Measurements from ENCODE around the gene KRT1. TPM values are rescaled to one million over a fixed set of nuclear protein-coding genes. Genes with fewer than 3 reads are reported as not detected.

Gene KRT1
- polyA plus RNA-seq, 1 donor from 2014 or later = not detected

DNA sequence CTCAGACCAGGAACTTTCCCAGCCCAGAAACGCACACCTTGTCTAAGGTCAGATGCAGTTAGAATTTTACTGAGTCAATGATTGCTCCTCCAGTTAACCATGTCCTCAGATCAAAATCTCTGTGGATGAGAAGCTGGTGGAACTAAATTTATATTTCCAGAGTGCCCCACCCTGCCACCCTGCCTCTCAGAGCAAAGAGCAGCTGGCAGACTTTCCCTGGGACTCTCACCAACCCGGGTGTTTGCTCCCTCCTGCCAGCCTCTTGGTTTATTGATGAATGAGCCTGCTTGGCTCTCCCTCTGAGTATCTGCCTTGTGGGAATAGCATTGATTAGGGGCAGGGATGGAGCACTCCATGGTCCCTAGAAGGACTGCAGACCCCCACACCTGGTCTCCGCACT lies 5.9 kb upstream of the KRT1 start:
- Histone ChIP-seq H4K20me1 (ENCODE audit: insufficient read depth) (no peaks in the 10 kb centered on the region), H3K9me2 (ENCODE audit: insufficient read depth, low read length) (no peaks in the 10 kb centered on the region)
- TF ChIP-seq, protein P1, sequence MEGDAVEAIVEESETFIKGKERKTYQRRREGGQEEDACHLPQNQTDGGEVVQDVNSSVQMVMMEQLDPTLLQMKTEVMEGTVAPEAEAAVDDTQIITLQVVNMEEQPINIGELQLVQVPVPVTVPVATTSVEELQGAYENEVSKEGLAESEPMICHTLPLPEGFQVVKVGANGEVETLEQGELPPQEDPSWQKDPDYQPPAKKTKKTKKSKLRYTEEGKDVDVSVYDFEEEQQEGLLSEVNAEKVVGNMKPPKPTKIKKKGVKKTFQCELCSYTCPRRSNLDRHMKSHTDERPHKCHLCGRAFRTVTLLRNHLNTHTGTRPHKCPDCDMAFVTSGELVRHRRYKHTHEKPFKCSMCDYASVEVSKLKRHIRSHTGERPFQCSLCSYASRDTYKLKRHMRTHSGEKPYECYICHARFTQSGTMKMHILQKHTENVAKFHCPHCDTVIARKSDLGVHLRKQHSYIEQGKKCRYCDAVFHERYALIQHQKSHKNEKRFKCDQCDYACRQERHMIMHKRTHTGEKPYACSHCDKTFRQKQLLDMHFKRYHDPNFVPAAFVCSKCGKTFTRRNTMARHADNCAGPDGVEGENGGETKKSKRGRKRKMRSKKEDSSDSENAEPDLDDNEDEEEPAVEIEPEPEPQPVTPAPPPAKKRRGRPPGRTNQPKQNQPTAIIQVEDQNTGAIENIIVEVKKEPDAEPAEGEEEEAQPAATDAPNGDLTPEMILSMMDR (IDR thresholded peaks at IDR 0.05; ENCODE audit: poor library complexity, severe bottlenecking) = no peak
- no peak for TF ChIP-seq EZH2 (IDR thresholded peaks at IDR 0.05; ENCODE audit: borderline replicate concordance, insufficient read depth, low read length, poor library complexity, severe bottlenecking)
- TF ChIP-seq RAD21 (conservative IDR thresholded peaks at IDR 0.05) = no peak
- TF ChIP-seq TAF1 (IDR thresholded peaks at IDR 0.05; ENCODE audit: low read depth) = no peak
- no peak for TF ChIP-seq SMC3 (conservative IDR thresholded peaks at IDR 0.05; ENCODE audit: poor library complexity)
- TF ChIP-seq, protein P2, sequence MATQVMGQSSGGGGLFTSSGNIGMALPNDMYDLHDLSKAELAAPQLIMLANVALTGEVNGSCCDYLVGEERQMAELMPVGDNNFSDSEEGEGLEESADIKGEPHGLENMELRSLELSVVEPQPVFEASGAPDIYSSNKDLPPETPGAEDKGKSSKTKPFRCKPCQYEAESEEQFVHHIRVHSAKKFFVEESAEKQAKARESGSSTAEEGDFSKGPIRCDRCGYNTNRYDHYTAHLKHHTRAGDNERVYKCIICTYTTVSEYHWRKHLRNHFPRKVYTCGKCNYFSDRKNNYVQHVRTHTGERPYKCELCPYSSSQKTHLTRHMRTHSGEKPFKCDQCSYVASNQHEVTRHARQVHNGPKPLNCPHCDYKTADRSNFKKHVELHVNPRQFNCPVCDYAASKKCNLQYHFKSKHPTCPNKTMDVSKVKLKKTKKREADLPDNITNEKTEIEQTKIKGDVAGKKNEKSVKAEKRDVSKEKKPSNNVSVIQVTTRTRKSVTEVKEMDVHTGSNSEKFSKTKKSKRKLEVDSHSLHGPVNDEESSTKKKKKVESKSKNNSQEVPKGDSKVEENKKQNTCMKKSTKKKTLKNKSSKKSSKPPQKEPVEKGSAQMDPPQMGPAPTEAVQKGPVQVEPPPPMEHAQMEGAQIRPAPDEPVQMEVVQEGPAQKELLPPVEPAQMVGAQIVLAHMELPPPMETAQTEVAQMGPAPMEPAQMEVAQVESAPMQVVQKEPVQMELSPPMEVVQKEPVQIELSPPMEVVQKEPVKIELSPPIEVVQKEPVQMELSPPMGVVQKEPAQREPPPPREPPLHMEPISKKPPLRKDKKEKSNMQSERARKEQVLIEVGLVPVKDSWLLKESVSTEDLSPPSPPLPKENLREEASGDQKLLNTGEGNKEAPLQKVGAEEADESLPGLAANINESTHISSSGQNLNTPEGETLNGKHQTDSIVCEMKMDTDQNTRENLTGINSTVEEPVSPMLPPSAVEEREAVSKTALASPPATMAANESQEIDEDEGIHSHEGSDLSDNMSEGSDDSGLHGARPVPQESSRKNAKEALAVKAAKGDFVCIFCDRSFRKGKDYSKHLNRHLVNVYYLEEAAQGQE (IDR thresholded peaks at IDR 0.05; ENCODE audit: borderline replicate concordance) = no peak
- no peak for TF ChIP-seq POLR2AphosphoS5 (IDR thresholded peaks at IDR 0.05)

DNA sequence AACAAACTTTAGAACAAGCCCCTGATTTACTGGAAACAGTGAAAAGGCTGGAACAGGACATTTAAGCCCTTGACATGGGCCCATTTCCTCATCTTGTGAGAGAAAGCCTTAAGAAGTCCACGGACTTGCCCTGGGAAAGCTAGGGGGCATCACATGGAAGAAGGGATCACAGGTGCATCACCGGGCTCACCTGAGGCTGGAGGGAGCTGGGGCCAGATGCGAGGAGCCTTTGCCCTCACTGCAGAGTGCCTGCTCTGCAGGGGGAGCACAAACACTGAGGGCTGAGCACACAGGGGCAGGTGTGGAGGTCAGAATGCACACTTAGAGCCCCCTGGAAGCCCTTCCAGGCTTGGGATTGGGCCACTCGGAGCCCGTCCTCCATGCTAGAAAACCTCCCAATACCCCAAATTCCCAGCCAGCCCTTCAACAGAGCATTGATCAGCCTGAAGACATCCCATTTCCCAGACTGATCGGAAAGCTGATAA lies 5.2 kb upstream of the KRT1 start:
- Histone ChIP-seq H3K9me2 (ENCODE audit: insufficient read depth, low read length) (no peaks in the 10 kb centered on the region), H3F3A (ENCODE audit: insufficient read depth, low read length, poor library complexity, severe bottlenecking) (no peaks in the 10 kb centered on the region), H3K27me3 (ENCODE audit: insufficient read depth, low read depth, low read length) (peaks cover 10% of the 10 kb centered on the region), H3K9me3 (ENCODE audit: low read length) (no peaks in the 10 kb centered on the region), H3K27ac (ENCODE audit: low read length) (no peak overlapping the region), H3K79me2 (replicated peaks; ENCODE audit: insufficient read depth, low read length) (no peaks in the 10 kb centered on the region), H3K4me3 (ENCODE audit: low read length) (no peak overlapping the region), H3K36me3 (ENCODE audit: insufficient read depth, low read length) (no peaks in the 10 kb centered on the region), H3K9ac (ENCODE audit: low read length) (no peak overlapping the region), H2AFZ (ENCODE audit: low read depth, low read length) (no peak overlapping the region), H3K4me2 (ENCODE audit: low read length) (no peak overlapping the region), H4K20me1 (ENCODE audit: insufficient read depth) (no peaks in the 10 kb centered on the region)
- TF ChIP-seq, protein P1 (IDR thresholded peaks at IDR 0.05; ENCODE audit: poor library complexity, severe bottlenecking) = no peak
- no peak for TF ChIP-seq POLR2AphosphoS5 (IDR thresholded peaks at IDR 0.05)
- TF ChIP-seq RAD21 (conservative IDR thresholded peaks at IDR 0.05) = no peak
- TF ChIP-seq EZH2 (IDR thresholded peaks at IDR 0.05; ENCODE audit: borderline replicate concordance, insufficient read depth, low read length, poor library complexity, severe bottlenecking) = no peak
- no peak for TF ChIP-seq SMC3 (conservative IDR thresholded peaks at IDR 0.05; ENCODE audit: poor library complexity)
- TF ChIP-seq MXI1 (conservative IDR thresholded peaks at IDR 0.05; ENCODE audit: poor library complexity, severe bottlenecking) = no peak
- TF ChIP-seq TAF1 (IDR thresholded peaks at IDR 0.05; ENCODE audit: low read depth) = no peak
- TF ChIP-seq, protein P2 (IDR thresholded peaks at IDR 0.05; ENCODE audit: borderline replicate concordance) = no peak
- TF ChIP-seq EP300 (conservative IDR thresholded peaks at IDR 0.05; ENCODE audit: poor library complexity, severe bottlenecking) = no peak

More for the DNA sequence above, 5.9 kb upstream of the KRT1 start:
- Histone ChIP-seq H3K36me3 (ENCODE audit: insufficient read depth, low read length) (no peaks in the 10 kb centered on the region), H2AFZ (ENCODE audit: low read depth, low read length) (no peak overlapping the region), H3K79me2 (replicated peaks; ENCODE audit: insufficient read depth, low read length) (no peaks in the 10 kb centered on the region), H3K9ac (ENCODE audit: low read length) (no peak overlapping the region), H3F3A (ENCODE audit: insufficient read depth, low read length, poor library complexity, severe bottlenecking) (no peaks in the 10 kb centered on the region), H3K4me3 (ENCODE audit: low read length) (no peak overlapping the region), H3K9me3 (ENCODE audit: low read length) (no peaks in the 10 kb centered on the region), H3K4me2 (ENCODE audit: low read length) (no peak overlapping the region), H3K27me3 (ENCODE audit: insufficient read depth, low read depth, low read length) (peaks cover 13% of the 10 kb centered on the region), H3K27ac (ENCODE audit: low read length) (no peak overlapping the region)

All from neural cell (in vitro differentiated cells).